Heart left ventricle (tissue), 16 donors: ENCODE measurements around the gene AMBP. TPM values are rescaled to one million over a fixed set of nuclear protein-coding genes. Genes with fewer than 3 reads are reported as not detected.

Source experiments
- ATAC-seq, 4 donors: fragments of 200-7000 bp; cut with Tn5 transposase; one replicate each; pipeline ENCODE4 v1.9.1; 2020 to 2022; ENCODE audit warnings: moderate library complexity in 4 of 4, mild to moderate bottlenecking in 3 of 4, moderate number of reproducible peaks in 1 of 4
- DNase-seq, 5 donors: peaks; one replicate each; pipeline ENCODE4 v3.0.0-alpha.2; 2020
- H3K27ac ChIP-seq, 12 donors: fragments of 200-600 bp; sonication (generic) in 4 of 12; one replicate each; pipeline versions ENCODE4 v1.5.0 to v1.8.0; 2016 to 2022; ENCODE audit warnings: mild to moderate bottlenecking in 2 of 12
- H3K27me3 ChIP-seq, 9 donors: fragments of 200-600 bp; sonication (generic) in 2 of 9; one replicate each; pipeline versions ENCODE4 v1.5.1 to v1.8.0; 2016 to 2022; ENCODE audit warnings: mild to moderate bottlenecking in 3 of 9
- H3K36me3 ChIP-seq, 9 donors: fragments of 200-600 bp; sonication (generic) in 2 of 9; one replicate each; pipeline versions ENCODE4 v1.5.0 to v1.8.0; 2018 to 2022; ENCODE audit warnings: mild to moderate bottlenecking in 2 of 9
- H3K4me1 ChIP-seq, 12 donors: fragments of 200-600 bp; sonication (generic) in 4 of 12; one replicate each; pipeline versions ENCODE4 v1.5.0 to v1.8.0; 2016 to 2022; ENCODE audit warnings: mild to moderate bottlenecking in 3 of 12
- H3K4me3 ChIP-seq, 12 donors: fragments of 200-600 bp; sonication (generic) in 4 of 12; one replicate each; pipeline versions ENCODE4 v1.5.0 to v1.8.0; 2017 to 2022; ENCODE audit warnings: mild to moderate bottlenecking in 9 of 12, moderate library complexity in 4 of 12
- H3K9me3 ChIP-seq, 12 donors: fragments of 200-600 bp; sonication (generic) in 4 of 12; one replicate each; pipeline versions ENCODE4 v1.5.0 to v1.8.0; 2016 to 2022; ENCODE audit warnings: mild to moderate bottlenecking in 1 of 12
- CTCF ChIP-seq, 12 donors: fragments of 200-600 bp; sonication (generic) in 4 of 12; IDR thresholded peaks; one replicate each; pipeline versions ENCODE4 v1.5.0 to v1.8.0; 2018 to 2022; ENCODE audit warnings: antibody characterized with exemption in 12 of 12, mild to moderate bottlenecking in 5 of 12
- POLR2A ChIP-seq, 2 donors: fragments of 450-650 bp; IDR thresholded peaks; one replicate each; pipeline ENCODE4 v1.6.1; 2017; ENCODE audit warnings: antibody characterized with exemption in 2 of 2, mild to moderate bottlenecking in 2 of 2, moderate library complexity in 2 of 2
- WGBS, 4 donors: extraction: QIAGEN DNeasy Blood & Tissue Kit in 2 of 4; methylation state at CpG; one replicate each; pipeline versions ENCODE4 v1.1.5 to v1.1.7; 2013 to 2018; 5-methylcytosine and 5-hydroxymethylcytosine counted together
- intact Hi-C, 10 donors: fragments of 100-400 bp; cut with DNase I; formaldehyde crosslinking; loops; one replicate each; pipeline versions ENCODE4 v1.11.1 to v1.14.2; 2022
- polyA plus RNA-seq, 2 donors: library from polyadenylated mRNA; stranded (reverse); fragments of 200-250 nt; gene quantifications; one replicate each; pipeline ENCODE4 v1.2.3, GENCODE V29; 2013
- total RNA-seq, 9 donors: library from RNA; depleted of rRNA in 2 of 9; stranded (reverse); fragments of >200 nt in 2 of 9; fragmentation: NEBNext Ultra II Directional in 3 of 9; extraction: Animal tissue kit (Norgen Biotek cat#: 25700) in 3 of 9; gene quantifications; one replicate each; pipeline versions ENCODE4 v1.1.0 to v1.2.4, GENCODE V29; 2016 to 2023
- donor health status: ischemic (EF 13 %, LVEDD 7.1; RV severe dilation, severe dysfunction).
- donor health status: healthy with polysubstance abuse.
- donor health status: DM: no; HTN: yes; CAD: no.
- donor health status: DM: no; HTN: no; CAD: no.
- donor health status: ischemic (EF 25% LVEDD 6.9; RV normal size, moderate dysfunction).
- donor health status: ischemic (EF 25% LVEDD 5.7; RV mildly dilated, moderate dysfunction).
- donor health status: healthy.
- donor health status: DM: yes; HTN: yes; CAD: no.
- donor health status: ischemic (EF 35%, LVEDD 5.7; RV mildly dilated, moderate dysfunction).
- donor health status: nonischemic (EF 11% LVEDD 7.7; RV severe dilation, severe dysfunction).
- donor health status: DM: yes; HTN: yes; CAD: no.
- donor health status: PGD.
- donor health status: ischemic (EF 29% LVEDD 5.4; RV normal size, mild dysfunction).
- donor health status: nonischemic (EF 23%, LVEDD 6.1; RV moderate dilation, normal function).

Gene AMBP
- total and polyA plus RNA-seq, 11 donors: 0.08 to 0.32 (median 0.20) TPM; not detected in 8

GRCh38 chr9:114116126-114116747 is 38.1 kb upstream of the AMBP start:
- Histone ChIP-seq H3K36me3 (no peaks in the 10 kb centered on the region), H3K4me1 (peaks cover 0 to 20% (median 12%) of the 10 kb centered on the region in 12 donors), H3K27ac (peak overlapping the region in 1 of 12 donors; percentile 37), H3K27me3 (peaks cover 0 to 9% (median 0%) of the 10 kb centered on the region in 9 donors), H3K4me3 (no peak overlapping the region), H3K9me3 (no peaks in the 10 kb centered on the region)
- 67 to 73% (median 71%) methylated on average over 10 to 12 of the region's 12 CpGs for WGBS, 4 donors
- peak in 2 of 4 donors; percentile 16 to 40 for ATAC-seq
- intact Hi-C loops: no loop called here
- peak in 1 of 5 donors; percentile 41 for DNase-seq
- no peak for TF ChIP-seq CTCF (IDR thresholded peaks at IDR 0.05)
- TF ChIP-seq POLR2A (IDR thresholded peaks at IDR 0.05): no peak

- peak overlapping the region in 1 of 12 donors; percentile 37 for H3K27ac ChIP-seq
- DNase-seq (peak in 1 of 5 donors; percentile 28), ATAC-seq (peak in 1 of 4 donors; percentile 6)
- H3K36me3 ChIP-seq: no peaks in the 10 kb centered on the region
- intact Hi-C loops: no loop called here
- H3K4me3 ChIP-seq: no peak overlapping the region
- TF ChIP-seq POLR2A (IDR thresholded peaks at IDR 0.05): no peak
- TF ChIP-seq CTCF (IDR thresholded peaks at IDR 0.05): no peak
- peaks cover 0 to 20% (median 12%) of the 10 kb centered on the region in 12 donors for H3K4me1 ChIP-seq
- no peaks in the 10 kb centered on the region for H3K9me3 ChIP-seq
- WGBS, 4 donors: 63 to 78% (median 68%) methylated on average over 9 of the region's 9 CpGs
- peaks cover 0 to 9% (median 0%) of the 10 kb centered on the region in 9 donors for H3K27me3 ChIP-seq
These were observed 37.6 kb upstream of the AMBP start for GRCh38 chr9:114115654-114116125.

GRCh38 chr9:114114364-114114763 is 36.3 kb upstream of the AMBP start:
- Histone ChIP-seq H3K27me3 (peaks cover 0 to 9% (median 0%) of the 10 kb centered on the region in 9 donors), H3K36me3 (no peaks in the 10 kb centered on the region), H3K4me3 (no peak overlapping the region), H3K9me3 (no peaks in the 10 kb centered on the region), H3K27ac (no peak overlapping the region), H3K4me1 (peaks cover 0 to 20% (median 12%) of the 10 kb centered on the region in 12 donors)
- ATAC-seq (no peak), DNase-seq (no peak)
- intact Hi-C loops: loop anchor here in 1 of 10 donors (5.0 kb wide), 1 partner anchor 38 kb away; no protein-coding TSS in a partner anchor
- no peak for TF ChIP-seq CTCF (IDR thresholded peaks at IDR 0.05)
- TF ChIP-seq POLR2A (IDR thresholded peaks at IDR 0.05): no peak
- 42 to 65% (median 51%) methylated on average over 2 of the region's 2 CpGs for WGBS, 4 donors

- peaks cover 0 to 7% (median 0%) of the 10 kb centered on the region in 9 donors for H3K27me3 ChIP-seq
- no peak overlapping the region for H3K4me3 ChIP-seq
- peak; percentile 71 to 80 (median 75) for ATAC-seq
- peak overlapping the region in 9 of 12 donors; percentile 7 to 64 (median 41) for H3K27ac ChIP-seq
- no peaks in the 10 kb centered on the region for H3K9me3 ChIP-seq
- no peaks in the 10 kb centered on the region for H3K36me3 ChIP-seq
- no peak for TF ChIP-seq CTCF (IDR thresholded peaks at IDR 0.05)
- intact Hi-C loops: loop anchor here in 1 of 10 donors (5.0 kb wide), 1 partner anchor 39 kb away; no protein-coding TSS in a partner anchor
- 15 to 25% (median 20%) methylated on average over 4 to 10 of the region's 10 CpGs for WGBS, 4 donors
- DNase-seq: peak; percentile 76 to 92 (median 90)
- H3K4me1 ChIP-seq: peaks cover 0 to 20% (median 12%) of the 10 kb centered on the region in 12 donors
These were observed 34.9 kb upstream of the AMBP start for GRCh38 chr9:114112778-114113584.
